ENCODE measurements around the gene TNKS2.
A peak's percentile ranks its signal among the peaks of the same experiment; 100 is the strongest.

The TNKS2 gene

DNA sequence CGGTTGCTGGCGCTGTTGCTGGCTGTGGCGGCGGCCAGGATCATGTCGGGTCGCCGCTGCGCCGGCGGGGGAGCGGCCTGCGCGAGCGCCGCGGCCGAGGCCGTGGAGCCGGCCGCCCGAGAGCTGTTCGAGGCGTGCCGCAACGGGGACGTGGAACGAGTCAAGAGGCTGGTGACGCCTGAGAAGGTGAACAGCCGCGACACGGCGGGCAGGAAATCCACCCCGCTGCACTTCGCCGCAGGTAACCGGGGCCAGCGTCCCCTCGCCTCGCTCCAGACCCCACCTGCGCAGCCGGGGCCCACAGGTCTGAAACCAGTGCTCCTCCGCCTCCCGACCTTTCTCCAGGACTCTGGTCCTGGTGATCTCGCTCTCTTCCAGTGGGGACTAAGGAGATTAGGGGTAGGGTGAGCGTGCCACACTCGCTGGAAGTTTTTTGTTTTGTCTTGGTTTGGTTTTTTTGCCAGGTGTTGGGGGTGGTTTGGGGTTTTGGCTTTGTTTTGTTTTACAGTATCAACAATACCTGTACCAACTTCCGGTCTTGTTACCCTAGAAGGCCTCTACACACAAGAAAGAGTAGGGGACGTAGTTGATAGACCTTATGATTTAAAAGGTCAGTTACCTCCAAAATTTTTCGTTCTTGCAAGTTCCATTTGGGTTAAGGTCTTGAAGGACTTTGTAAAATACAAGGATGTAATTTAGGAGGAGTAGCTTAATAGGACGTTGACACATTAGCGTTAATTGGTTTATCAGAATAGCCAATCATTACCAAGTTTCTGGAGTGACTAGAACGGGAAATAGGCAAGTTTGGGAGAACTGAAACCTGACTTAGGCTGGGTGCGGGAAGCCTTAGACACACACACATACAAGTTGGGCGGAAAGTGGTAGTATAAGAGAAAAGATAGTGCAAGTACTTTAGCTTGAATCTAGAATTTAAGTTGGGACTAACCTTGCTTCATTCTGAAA lies 704 bp downstream of the TNKS2 start:
- Histone ChIP-seq H2AFZ (ENCODE audit: low read length) (peak overlapping the region; percentile 82), H2AK5ac (ENCODE audit: low read depth, low read length) (peak overlapping the region; percentile 94), H3K36me3 (replicated peaks in 1 of 2; ENCODE audit: control insufficient read depth in 2 of 2, insufficient read depth in 2 of 2, low read length in 2 of 2) (peaks cover 1 to 43% of the 10 kb centered on the region in 2 donors), H3K27ac (replicated peaks; ENCODE audit: low read length) (peak overlapping the region; percentile 88), H3K9ac (ENCODE audit: low read depth, low read length, poor library complexity) (peak overlapping the region; percentile 99), H2BK15ac (ENCODE audit: low read length) (peak overlapping the region; percentile 69), H3K27me3 (ENCODE audit: control insufficient read depth in 3 of 3, insufficient read depth in 3 of 3, low read depth in 1 of 3, low read length in 3 of 3) (no peaks in the 10 kb centered on the region), H3K18ac (ENCODE audit: low read length) (peak overlapping the region; percentile 99), H3K9me3 (replicated peaks in 1 of 2; ENCODE audit: control insufficient read depth in 2 of 2, insufficient read depth in 1 of 2, low read depth in 1 of 2, low read length in 2 of 2) (peaks cover 0 to 7% of the 10 kb centered on the region in 2 donors), H4K8ac (ENCODE audit: low read depth, low read length) (no peak overlapping the region), H3K4ac (ENCODE audit: low read length) (no peak overlapping the region), H3K4me3 (ENCODE audit: low read length in 2 of 2) (peak overlapping the region; percentile 89 to 94), H3K4me1 (ENCODE audit: control insufficient read depth in 2 of 2, insufficient read depth in 1 of 2, low read depth in 1 of 2, low read length in 2 of 2) (peaks cover 9 to 26% of the 10 kb centered on the region in 2 donors), H2BK120ac (ENCODE audit: low read depth, low read length) (peak overlapping the region; percentile 24), H3K14ac (ENCODE audit: low read length) (peak overlapping the region; percentile 97), H4K91ac (ENCODE audit: low read depth, low read length, poor library complexity) (no peak overlapping the region), H3K79me1 (ENCODE audit: low read depth, low read length) (peaks cover 3% of the 10 kb centered on the region), H3K4me2 (ENCODE audit: insufficient read depth, low read length, poor library complexity, severe bottlenecking) (peak overlapping the region; percentile 68), H2BK12ac (ENCODE audit: low read length) (peak overlapping the region; percentile 46), H2BK5ac (ENCODE audit: low read length) (peak overlapping the region; percentile 89), H3K23ac (ENCODE audit: low read depth, low read length, poor library complexity) (peak overlapping the region; percentile 97)
- no peak for DNase-seq (ENCODE audit: low spot score)
- no CpG with 5 or more reads among the region's 54 CpGs for WGBS, 2 donors (ENCODE audit: extremely low coverage in 2 of 2, insufficient read length in 2 of 2, insufficient replicate concordance in 1 of 2)

DNA sequence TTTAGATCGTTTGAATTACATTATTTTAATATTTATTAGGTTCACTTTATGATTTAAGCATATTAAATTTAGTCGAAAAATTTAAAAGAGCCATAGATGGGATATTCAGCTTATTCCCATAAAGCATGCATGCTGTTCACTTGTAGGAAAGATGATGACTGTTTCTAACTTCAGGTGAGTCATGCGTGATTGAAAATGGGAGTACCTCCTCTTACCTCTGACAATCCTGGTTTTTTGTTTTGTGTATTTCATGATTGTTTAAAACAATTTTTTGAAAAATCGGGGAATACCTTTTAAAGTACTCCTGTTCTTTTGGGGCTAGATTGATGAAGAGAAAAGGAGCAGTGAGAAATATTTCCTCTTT lies 1.4 kb downstream of the TNKS2 start:
- Histone ChIP-seq H3K23ac (ENCODE audit: low read depth, low read length, poor library complexity) (no peak overlapping the region), H2BK12ac (ENCODE audit: low read length) (no peak overlapping the region), H3K4me1 (ENCODE audit: control insufficient read depth in 2 of 2, insufficient read depth in 1 of 2, low read depth in 1 of 2, low read length in 2 of 2) (peaks cover 9 to 26% of the 10 kb centered on the region in 2 donors), H3K4me2 (ENCODE audit: insufficient read depth, low read length, poor library complexity, severe bottlenecking) (peak overlapping the region; percentile 43), H2AFZ (ENCODE audit: low read length) (no peak overlapping the region), H2AK5ac (ENCODE audit: low read depth, low read length) (no peak overlapping the region), H3K4ac (ENCODE audit: low read length) (no peak overlapping the region), H4K8ac (ENCODE audit: low read depth, low read length) (no peak overlapping the region), H3K27me3 (ENCODE audit: control insufficient read depth in 3 of 3, insufficient read depth in 3 of 3, low read depth in 1 of 3, low read length in 3 of 3) (no peaks in the 10 kb centered on the region), H2BK120ac (ENCODE audit: low read depth, low read length) (no peak overlapping the region), H4K91ac (ENCODE audit: low read depth, low read length, poor library complexity) (no peak overlapping the region), H3K36me3 (replicated peaks in 1 of 2; ENCODE audit: control insufficient read depth in 2 of 2, insufficient read depth in 2 of 2, low read length in 2 of 2) (peaks cover 3 to 50% of the 10 kb centered on the region in 2 donors), H3K79me1 (ENCODE audit: low read depth, low read length) (peaks cover 3% of the 10 kb centered on the region), H3K9ac (ENCODE audit: low read depth, low read length, poor library complexity) (no peak overlapping the region), H3K9me3 (replicated peaks in 1 of 2; ENCODE audit: control insufficient read depth in 2 of 2, insufficient read depth in 1 of 2, low read depth in 1 of 2, low read length in 2 of 2) (peaks cover 0 to 7% of the 10 kb centered on the region in 2 donors), H3K27ac (replicated peaks; ENCODE audit: low read length) (no peak overlapping the region), H3K18ac (ENCODE audit: low read length) (no peak overlapping the region), H2BK5ac (ENCODE audit: low read length) (no peak overlapping the region), H3K14ac (ENCODE audit: low read length) (no peak overlapping the region), H2BK15ac (ENCODE audit: low read length) (no peak overlapping the region), H3K4me3 (ENCODE audit: low read length in 2 of 2) (peak overlapping the region in 1 of 2 donors; percentile 94)
- WGBS, 2 donors (ENCODE audit: extremely low coverage in 2 of 2, insufficient read length in 2 of 2, insufficient replicate concordance in 1 of 2), result no CpG with 5 or more reads among the region's 4 CpGs
- no peak for DNase-seq (ENCODE audit: low spot score)

DNA sequence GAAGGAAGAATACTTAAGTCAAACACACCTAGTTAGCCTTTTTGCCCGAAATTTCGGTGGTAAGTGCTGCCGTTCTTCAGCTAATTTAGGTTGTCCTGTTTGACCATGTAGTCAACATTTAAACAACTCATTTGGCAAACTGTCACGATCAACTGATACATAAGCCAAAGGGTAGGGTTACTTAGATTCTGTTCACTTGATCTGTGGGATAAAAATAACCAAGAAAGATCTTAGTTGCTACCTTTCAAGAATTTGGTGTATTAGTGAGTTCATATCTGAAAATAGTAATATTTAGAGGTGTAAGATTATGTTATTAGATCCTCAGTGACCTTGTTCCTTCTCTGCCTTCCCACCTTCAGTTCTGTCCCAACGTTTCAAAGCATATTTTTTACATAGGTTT lies 2.0 kb downstream of the TNKS2 start:
- no peaks in the 10 kb centered on the region for H3K27me3 ChIP-seq (ENCODE audit: control insufficient read depth in 3 of 3, insufficient read depth in 3 of 3, low read depth in 1 of 3, low read length in 3 of 3)
- H3K18ac ChIP-seq (ENCODE audit: low read length), result no peak overlapping the region
- H3K4me3 ChIP-seq (ENCODE audit: low read length in 2 of 2), result peak overlapping the region; percentile 64 to 94
- no peak for DNase-seq (ENCODE audit: low spot score)
- H4K8ac ChIP-seq (ENCODE audit: low read depth, low read length), result no peak overlapping the region
- no peak overlapping the region for H2BK5ac ChIP-seq (ENCODE audit: low read length)
- no CpG with 5 or more reads among the region's 5 CpGs for WGBS, 2 donors (ENCODE audit: extremely low coverage in 2 of 2, insufficient read length in 2 of 2, insufficient replicate concordance in 1 of 2)
- no peak overlapping the region for H3K23ac ChIP-seq (ENCODE audit: low read depth, low read length, poor library complexity)
- peaks cover 5 to 56% of the 10 kb centered on the region in 2 donors for H3K36me3 ChIP-seq (replicated peaks in 1 of 2; ENCODE audit: control insufficient read depth in 2 of 2, insufficient read depth in 2 of 2, low read length in 2 of 2)
- H2AFZ ChIP-seq (ENCODE audit: low read length), result no peak overlapping the region
- no peak overlapping the region for H4K91ac ChIP-seq (ENCODE audit: low read depth, low read length, poor library complexity)
- H3K79me1 ChIP-seq (ENCODE audit: low read depth, low read length), result peaks cover 4% of the 10 kb centered on the region
- no peak overlapping the region for H2AK5ac ChIP-seq (ENCODE audit: low read depth, low read length)
- H2BK12ac ChIP-seq (ENCODE audit: low read length), result no peak overlapping the region
- H3K14ac ChIP-seq (ENCODE audit: low read length), result no peak overlapping the region
- H3K9ac ChIP-seq (ENCODE audit: low read depth, low read length, poor library complexity), result no peak overlapping the region
- no peak overlapping the region for H2BK15ac ChIP-seq (ENCODE audit: low read length)
- H3K4ac ChIP-seq (ENCODE audit: low read length), result no peak overlapping the region
- H2BK120ac ChIP-seq (ENCODE audit: low read depth, low read length), result no peak overlapping the region
- peaks cover 0 to 9% of the 10 kb centered on the region in 2 donors for H3K9me3 ChIP-seq (replicated peaks in 1 of 2; ENCODE audit: control insufficient read depth in 2 of 2, insufficient read depth in 1 of 2, low read depth in 1 of 2, low read length in 2 of 2)
- peaks cover 9 to 26% of the 10 kb centered on the region in 2 donors for H3K4me1 ChIP-seq (ENCODE audit: control insufficient read depth in 2 of 2, insufficient read depth in 1 of 2, low read depth in 1 of 2, low read length in 2 of 2)
- H3K27ac ChIP-seq (replicated peaks; ENCODE audit: low read length), result no peak overlapping the region
- H3K4me2 ChIP-seq (ENCODE audit: insufficient read depth, low read length, poor library complexity, severe bottlenecking), result peak overlapping the region; percentile 36

DNA sequence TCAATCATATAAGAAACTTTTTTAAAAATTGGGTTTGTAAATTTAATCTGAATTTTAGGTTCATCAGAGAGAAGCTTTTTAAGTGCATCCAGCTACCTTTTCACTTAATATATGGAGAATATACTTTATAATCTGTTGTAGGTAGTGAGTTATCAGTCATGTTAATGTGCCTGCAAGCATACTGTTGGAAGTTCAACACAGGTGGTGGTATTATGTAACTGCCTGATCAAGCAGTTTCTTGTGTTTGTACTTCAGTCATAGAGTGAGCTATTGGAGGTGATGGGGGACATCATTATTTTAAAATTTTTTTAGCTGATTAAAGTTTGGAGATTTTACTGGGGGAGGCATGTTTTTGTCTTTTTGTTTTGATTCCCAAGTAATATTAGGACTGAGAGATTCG lies 2.5 kb downstream of the TNKS2 start:
- no peak overlapping the region for H3K23ac ChIP-seq (ENCODE audit: low read depth, low read length, poor library complexity)
- no peak overlapping the region for H2BK5ac ChIP-seq (ENCODE audit: low read length)
- H2BK12ac ChIP-seq (ENCODE audit: low read length), result no peak overlapping the region
- peaks cover 0 to 10% of the 10 kb centered on the region in 2 donors for H3K9me3 ChIP-seq (replicated peaks in 1 of 2; ENCODE audit: control insufficient read depth in 2 of 2, insufficient read depth in 1 of 2, low read depth in 1 of 2, low read length in 2 of 2)
- H2AFZ ChIP-seq (ENCODE audit: low read length), result no peak overlapping the region
- H3K36me3 ChIP-seq (replicated peaks in 1 of 2; ENCODE audit: control insufficient read depth in 2 of 2, insufficient read depth in 2 of 2, low read length in 2 of 2), result peaks cover 8 to 62% of the 10 kb centered on the region in 2 donors
- no peak overlapping the region for H3K14ac ChIP-seq (ENCODE audit: low read length)
- peaks cover 9 to 24% of the 10 kb centered on the region in 2 donors for H3K4me1 ChIP-seq (ENCODE audit: control insufficient read depth in 2 of 2, insufficient read depth in 1 of 2, low read depth in 1 of 2, low read length in 2 of 2)
- H2BK120ac ChIP-seq (ENCODE audit: low read depth, low read length), result no peak overlapping the region
- H3K79me1 ChIP-seq (ENCODE audit: low read depth, low read length), result peaks cover 4% of the 10 kb centered on the region
- WGBS, 2 donors (ENCODE audit: extremely low coverage in 2 of 2, insufficient read length in 2 of 2, insufficient replicate concordance in 1 of 2), result no CpG with 5 or more reads among the region's 1 CpG
- H3K4me2 ChIP-seq (ENCODE audit: insufficient read depth, low read length, poor library complexity, severe bottlenecking), result no peak overlapping the region
- no peak overlapping the region for H3K4ac ChIP-seq (ENCODE audit: low read length)
- H3K27ac ChIP-seq (replicated peaks; ENCODE audit: low read length), result no peak overlapping the region
- no peak overlapping the region for H4K91ac ChIP-seq (ENCODE audit: low read depth, low read length, poor library complexity)
- H3K9ac ChIP-seq (ENCODE audit: low read depth, low read length, poor library complexity), result no peak overlapping the region
- H3K4me3 ChIP-seq (ENCODE audit: low read length in 2 of 2), result peak overlapping the region in 1 of 2 donors; percentile 94
- H4K8ac ChIP-seq (ENCODE audit: low read depth, low read length), result no peak overlapping the region
- no peak overlapping the region for H3K18ac ChIP-seq (ENCODE audit: low read length)
- no peaks in the 10 kb centered on the region for H3K27me3 ChIP-seq (ENCODE audit: control insufficient read depth in 3 of 3, insufficient read depth in 3 of 3, low read depth in 1 of 3, low read length in 3 of 3)
- no peak overlapping the region for H2AK5ac ChIP-seq (ENCODE audit: low read depth, low read length)
- H2BK15ac ChIP-seq (ENCODE audit: low read length), result no peak overlapping the region
- no peak for DNase-seq (ENCODE audit: low spot score)

Data from neuronal stem cell (in vitro differentiated cells).